Astrocyte of the spinal cord (primary cell): ENCODE results near the gene ABCF2.

ENCODE experiments used
- DNase-seq: peaks from one replicate; pipeline ENCODE4 v3.0.0; 2011; ENCODE audit warnings: low read depth, low spot score
- H3K4me3 ChIP-seq: 2 replicates; pipeline ENCODE4 v1.5.1; 2011; ENCODE audit warnings: low read depth, mild to moderate bottlenecking, low read length, moderate library complexity
- in situ Hi-C: cut with HindIII; loops from 2 replicates; pipeline ENCODE4 v1.10.0; 2017; ENCODE audit warnings: low sequenced_read_pairs
- TF ChIP-seq, protein P1 (sequence below): IDR thresholded peaks from 2 replicates; pipeline ENCODE4 v1.5.1; 2012; ENCODE audit warnings: low read depth, mild to moderate bottlenecking, low read length, inconsistent platforms

Gene ABCF2

GRCh38 chr7:151198945-151199848 lies 27.8 kb downstream of the ABCF2 start:
- no peak for DNase-seq
- in situ Hi-C loops: no loop called here
- no peak overlapping the region for H3K4me3 ChIP-seq
- TF ChIP-seq, protein P1, sequence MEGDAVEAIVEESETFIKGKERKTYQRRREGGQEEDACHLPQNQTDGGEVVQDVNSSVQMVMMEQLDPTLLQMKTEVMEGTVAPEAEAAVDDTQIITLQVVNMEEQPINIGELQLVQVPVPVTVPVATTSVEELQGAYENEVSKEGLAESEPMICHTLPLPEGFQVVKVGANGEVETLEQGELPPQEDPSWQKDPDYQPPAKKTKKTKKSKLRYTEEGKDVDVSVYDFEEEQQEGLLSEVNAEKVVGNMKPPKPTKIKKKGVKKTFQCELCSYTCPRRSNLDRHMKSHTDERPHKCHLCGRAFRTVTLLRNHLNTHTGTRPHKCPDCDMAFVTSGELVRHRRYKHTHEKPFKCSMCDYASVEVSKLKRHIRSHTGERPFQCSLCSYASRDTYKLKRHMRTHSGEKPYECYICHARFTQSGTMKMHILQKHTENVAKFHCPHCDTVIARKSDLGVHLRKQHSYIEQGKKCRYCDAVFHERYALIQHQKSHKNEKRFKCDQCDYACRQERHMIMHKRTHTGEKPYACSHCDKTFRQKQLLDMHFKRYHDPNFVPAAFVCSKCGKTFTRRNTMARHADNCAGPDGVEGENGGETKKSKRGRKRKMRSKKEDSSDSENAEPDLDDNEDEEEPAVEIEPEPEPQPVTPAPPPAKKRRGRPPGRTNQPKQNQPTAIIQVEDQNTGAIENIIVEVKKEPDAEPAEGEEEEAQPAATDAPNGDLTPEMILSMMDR: no peak

DNA sequence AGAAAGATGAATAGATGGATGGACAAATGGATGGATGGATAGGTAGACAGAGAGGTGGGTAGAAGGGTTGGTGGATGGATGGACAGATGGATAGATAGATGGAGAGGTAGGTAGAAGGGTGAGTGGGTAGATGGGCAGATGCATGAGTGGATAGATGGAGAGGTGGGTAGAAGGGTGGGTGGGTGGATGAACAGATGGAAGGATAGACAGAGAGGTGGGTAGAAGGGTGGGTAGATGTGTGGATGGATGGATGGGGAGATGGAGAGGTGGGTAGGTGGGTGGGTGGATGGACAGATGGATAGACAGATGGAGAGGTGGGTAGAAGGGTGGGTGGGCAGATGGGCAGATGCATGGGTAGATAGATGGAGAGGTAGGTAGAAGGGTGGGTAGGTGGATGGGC lies 29.1 kb downstream of the ABCF2 start:
- in situ Hi-C loops: no loop called here
- TF ChIP-seq, protein P1: no peak
- no peak for DNase-seq
- no peak overlapping the region for H3K4me3 ChIP-seq

DNA sequence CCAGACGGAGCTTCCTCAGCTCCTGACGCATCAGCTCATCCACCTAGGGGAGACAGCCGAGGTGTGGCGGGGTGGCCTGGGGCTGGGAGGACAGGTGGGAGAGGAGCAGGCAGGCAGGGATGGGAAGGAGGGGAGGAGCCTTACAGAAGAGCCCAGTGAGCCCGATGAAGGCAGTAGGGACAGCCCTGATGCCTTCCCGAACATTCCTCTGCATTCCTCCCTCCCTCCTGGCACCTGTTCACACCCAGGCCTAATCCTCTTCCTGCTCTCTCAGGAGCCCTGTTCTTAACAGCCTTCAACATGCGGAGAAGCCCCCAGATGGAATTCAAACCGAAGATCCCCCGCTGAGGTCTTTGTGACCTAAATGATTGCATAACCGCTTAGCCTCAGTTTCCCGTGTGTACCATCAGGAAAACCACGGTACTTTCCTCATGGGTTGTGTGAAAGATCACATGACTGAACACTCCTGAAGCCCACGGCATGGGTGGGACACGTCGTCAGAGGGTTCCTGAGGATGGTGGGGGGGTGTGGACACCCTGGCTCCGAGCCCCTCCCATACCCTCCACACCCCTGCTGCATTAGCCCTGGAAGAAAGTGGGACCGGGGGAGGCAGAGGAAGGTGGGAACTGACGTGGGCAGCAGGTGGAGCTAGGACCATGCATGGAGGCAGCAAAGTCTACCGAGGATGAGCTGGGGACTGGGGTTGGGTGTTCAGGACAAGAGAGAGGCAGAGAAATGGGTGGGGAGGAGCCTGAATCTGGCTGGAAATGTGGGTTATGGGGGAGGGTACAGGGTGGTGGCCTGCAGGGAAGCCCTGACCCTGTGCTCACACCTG lies 31.2 kb downstream of the ABCF2 start:
- TF ChIP-seq, protein P1: no peak
- in situ Hi-C loops: no loop called here
- no peak for DNase-seq
- H3K4me3 ChIP-seq: no peak overlapping the region

DNA sequence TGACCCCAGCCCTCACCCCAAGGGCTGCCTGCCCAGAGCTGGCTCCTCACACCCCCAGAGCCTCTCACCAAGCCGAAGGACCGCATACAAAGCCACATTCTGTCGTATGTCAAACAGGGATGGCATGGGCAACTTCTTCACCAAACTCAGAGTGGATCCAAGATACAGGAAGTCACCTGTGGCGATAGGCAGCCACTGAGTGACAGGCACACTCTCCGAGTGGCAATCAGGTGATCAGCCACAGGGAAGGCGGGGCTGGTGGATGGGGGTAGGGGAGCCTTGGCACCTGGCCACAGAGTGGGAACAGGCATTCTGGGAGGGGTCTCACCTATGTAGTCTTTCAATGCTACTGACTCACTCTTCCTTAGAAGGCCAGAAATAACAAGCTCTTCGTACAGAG lies 32.8 kb downstream of the ABCF2 start:
- no peak overlapping the region for H3K4me3 ChIP-seq
- TF ChIP-seq, protein P1: no peak
- in situ Hi-C loops: no loop called here
- DNase-seq: no peak

DNA sequence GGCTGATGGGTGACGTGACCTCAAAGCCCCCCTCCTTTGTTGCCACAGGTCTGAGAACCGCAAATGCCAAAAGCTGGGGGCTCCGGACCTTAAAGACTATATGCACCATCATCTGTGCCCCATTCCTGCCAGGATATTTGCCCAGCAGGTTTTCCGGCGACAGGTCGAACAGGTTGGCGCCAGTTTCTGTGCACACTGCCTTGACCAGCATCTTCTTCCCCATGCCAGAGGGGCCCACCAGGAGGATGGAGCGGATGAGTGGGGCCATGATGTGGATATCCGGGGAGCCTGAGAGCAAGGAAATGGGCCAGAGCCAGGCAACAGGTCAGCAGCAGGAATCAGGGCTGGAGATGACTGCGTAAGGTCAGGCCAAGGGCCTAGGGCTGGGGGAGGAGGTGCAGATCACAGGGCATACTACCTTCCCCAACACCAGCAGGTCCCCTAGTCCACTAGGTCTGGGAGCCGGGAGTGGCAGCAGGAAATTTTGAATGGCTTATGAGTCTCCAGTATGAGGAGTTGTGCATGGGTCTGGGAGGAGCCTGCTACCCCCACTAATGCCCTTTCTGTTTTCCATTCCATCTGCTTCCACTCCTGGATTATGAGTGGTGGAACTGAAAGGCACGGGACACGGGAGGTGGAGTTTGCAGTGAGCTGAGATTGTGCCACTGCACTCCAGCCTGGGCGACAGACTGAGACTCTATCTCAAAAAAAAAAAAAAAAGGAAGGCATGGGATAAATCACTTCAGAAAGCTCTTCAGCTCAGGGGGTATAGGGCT lies 33.6 kb downstream of the ABCF2 start:
- TF ChIP-seq, protein P1: no peak
- DNase-seq: no peak
- no peak overlapping the region for H3K4me3 ChIP-seq
- in situ Hi-C loops: no loop called here

- TF ChIP-seq, protein P1: no peak
- H3K4me3 ChIP-seq: no peak overlapping the region
- in situ Hi-C loops: no loop called here
- no peak for DNase-seq
Observed at GRCh38 chr7:151192002-151192539, 34.9 kb downstream of the ABCF2 start.
